ENCODE data around the gene CAMK4. TPM values are rescaled to one million over a fixed set of nuclear protein-coding genes. Genes with fewer than 3 reads are reported as not detected.

The CAMK4 gene
- polyA plus RNA-seq, 1 donor from 2014 or later, result 16.6 TPM

GRCh38 chr5:111360173-111360572 is 136.0 kb downstream of the CAMK4 start:
- no peak overlapping the region for H3K4me2 ChIP-seq (ENCODE audit: low read length)
- no peaks in the 10 kb centered on the region for H3K79me2 ChIP-seq (replicated peaks; ENCODE audit: insufficient read depth, low read length)
- H3K9me2 ChIP-seq (ENCODE audit: insufficient read depth, low read length), result no peaks in the 10 kb centered on the region
- H2AFZ ChIP-seq (ENCODE audit: low read depth, low read length), result no peak overlapping the region
- no peaks in the 10 kb centered on the region for H3K9me3 ChIP-seq (ENCODE audit: low read length)
- no peaks in the 10 kb centered on the region for H3F3A ChIP-seq (ENCODE audit: insufficient read depth, low read length, poor library complexity, severe bottlenecking)
- no peaks in the 10 kb centered on the region for H3K36me3 ChIP-seq (ENCODE audit: insufficient read depth, low read length)
- TF ChIP-seq CTCF (IDR thresholded peaks at IDR 0.05; ENCODE audit: poor library complexity, severe bottlenecking) (no peak), POLR2AphosphoS5 (IDR thresholded peaks at IDR 0.05) (no peak), MXI1 (conservative IDR thresholded peaks at IDR 0.05; ENCODE audit: poor library complexity, severe bottlenecking) (no peak), TAF1 (IDR thresholded peaks at IDR 0.05; ENCODE audit: low read depth) (no peak), EP300 (conservative IDR thresholded peaks at IDR 0.05; ENCODE audit: poor library complexity, severe bottlenecking) (no peak), SMC3 (conservative IDR thresholded peaks at IDR 0.05; ENCODE audit: poor library complexity) (no peak), RAD21 (conservative IDR thresholded peaks at IDR 0.05) (no peak), EZH2 (IDR thresholded peaks at IDR 0.05; ENCODE audit: borderline replicate concordance, insufficient read depth, low read length, poor library complexity, severe bottlenecking) (no peak), REST (IDR thresholded peaks at IDR 0.05; ENCODE audit: borderline replicate concordance) (no peak)
- no peak overlapping the region for H3K4me3 ChIP-seq (ENCODE audit: low read length)
- H3K9ac ChIP-seq (ENCODE audit: low read length), result no peak overlapping the region
- no peaks in the 10 kb centered on the region for H4K20me1 ChIP-seq (ENCODE audit: insufficient read depth)
- no peaks in the 10 kb centered on the region for H3K27me3 ChIP-seq (ENCODE audit: insufficient read depth, low read depth, low read length)
- no peak overlapping the region for H3K27ac ChIP-seq (ENCODE audit: low read length)

GRCh38 chr5:111364992-111365391 is 140.8 kb downstream of the CAMK4 start:
- H2AFZ ChIP-seq (ENCODE audit: low read depth, low read length), result no peak overlapping the region
- H3K4me2 ChIP-seq (ENCODE audit: low read length), result no peak overlapping the region
- no peaks in the 10 kb centered on the region for H3K27me3 ChIP-seq (ENCODE audit: insufficient read depth, low read depth, low read length)

More at GRCh38 chr5:111364992-111365391, 140.8 kb downstream of the CAMK4 start:
- Histone ChIP-seq H3F3A (ENCODE audit: insufficient read depth, low read length, poor library complexity, severe bottlenecking) (no peaks in the 10 kb centered on the region), H3K36me3 (ENCODE audit: insufficient read depth, low read length) (no peaks in the 10 kb centered on the region), H3K4me3 (ENCODE audit: low read length) (no peak overlapping the region), H3K9me2 (ENCODE audit: insufficient read depth, low read length) (no peaks in the 10 kb centered on the region), H3K9ac (ENCODE audit: low read length) (no peak overlapping the region), H3K27ac (ENCODE audit: low read length) (no peak overlapping the region), H3K9me3 (ENCODE audit: low read length) (no peaks in the 10 kb centered on the region), H4K20me1 (ENCODE audit: insufficient read depth) (no peaks in the 10 kb centered on the region), H3K79me2 (replicated peaks; ENCODE audit: insufficient read depth, low read length) (no peaks in the 10 kb centered on the region)
- TF ChIP-seq TAF1 (IDR thresholded peaks at IDR 0.05; ENCODE audit: low read depth) (no peak), CTCF (IDR thresholded peaks at IDR 0.05; ENCODE audit: poor library complexity, severe bottlenecking) (no peak)

Data from neural cell (in vitro differentiated cells).